ENCODE results near the gene KCNC2.
"Not testable (repeated sequence)": the region's sequence is repeated elsewhere in the genome, so short reads cannot be mapped to it uniquely, and the experiment has no call there.

KCNC2 gene

GRCh38 chr12:75209812-75210138 lies at the start of gene KCNC2:
Gene KCNC2, minus strand, starts transcription at chr12:75209839.
- DNase-seq (ENCODE audit: low read depth in 2 of 2): no peak

GRCh38 chr12:75259143-75259542 lies 49.5 kb upstream of the KCNC2 start:
- no peak for DNase-seq (ENCODE audit: low read depth in 2 of 2)

DNA sequence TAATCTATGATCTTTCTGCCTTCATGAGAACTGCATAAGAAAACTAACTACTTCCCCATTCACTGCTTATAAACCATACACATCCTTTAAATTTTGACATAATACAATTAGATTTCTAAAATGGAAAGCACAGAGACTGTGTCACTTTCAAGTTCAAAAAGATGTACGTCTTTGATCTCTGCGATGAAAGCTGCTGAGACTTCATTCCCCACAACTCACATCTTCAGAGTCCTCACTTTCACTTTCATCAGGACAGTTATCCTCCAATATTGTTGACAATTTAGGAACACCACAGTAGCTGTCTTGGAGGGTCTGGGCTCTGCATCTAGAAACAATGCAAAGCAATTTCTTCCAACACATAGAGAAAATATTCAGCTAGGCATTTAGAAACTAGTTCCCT lies 47.9 kb upstream of the KCNC2 start:
- DNase-seq (ENCODE audit: low read depth in 2 of 2): no peak

DNA sequence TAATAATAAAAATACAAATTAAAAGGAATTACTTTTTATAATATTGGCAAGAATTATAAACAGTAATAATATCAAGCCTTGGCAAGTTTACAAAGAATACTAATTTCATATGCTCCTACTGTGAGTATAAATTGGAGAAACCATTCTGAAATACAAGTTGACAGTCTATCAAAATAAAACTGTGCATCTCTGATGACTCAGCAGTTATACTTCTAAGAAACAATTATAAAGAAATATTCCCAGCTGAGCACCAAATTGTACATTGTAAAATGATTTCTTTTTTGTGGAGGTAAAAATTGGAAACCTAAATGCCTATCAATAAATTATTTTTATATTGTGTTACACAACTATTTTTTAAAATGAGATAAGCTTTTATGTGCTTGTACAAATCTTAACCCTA lies 35.5 kb upstream of the KCNC2 start:
- no peak for DNase-seq (ENCODE audit: low read depth in 2 of 2)

- no peak for DNase-seq (ENCODE audit: low read depth in 2 of 2)
Measured at GRCh38 chr12:75239987-75240386, 30.3 kb upstream of the KCNC2 start.

DNA sequence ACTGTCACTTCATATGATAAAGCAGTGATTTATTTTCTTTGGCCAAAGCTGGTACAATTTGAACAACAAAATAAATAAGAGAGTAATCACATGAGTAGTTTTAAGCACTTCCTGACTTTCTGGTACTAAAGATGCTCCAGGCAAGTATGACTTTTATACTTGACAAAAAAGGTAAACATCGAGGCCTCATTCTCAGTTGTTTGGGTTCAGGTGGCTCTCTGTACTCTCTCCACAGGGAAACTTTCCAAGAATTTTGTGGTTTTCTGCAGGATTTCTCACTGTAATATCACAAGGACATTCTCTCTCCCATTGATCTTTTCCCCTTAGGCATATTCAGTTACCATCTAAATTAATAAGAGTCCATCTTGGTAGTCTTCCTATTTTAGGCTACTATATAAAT lies 26.6 kb upstream of the KCNC2 start:
- no peak for DNase-seq (ENCODE audit: low read depth in 2 of 2)

DNA sequence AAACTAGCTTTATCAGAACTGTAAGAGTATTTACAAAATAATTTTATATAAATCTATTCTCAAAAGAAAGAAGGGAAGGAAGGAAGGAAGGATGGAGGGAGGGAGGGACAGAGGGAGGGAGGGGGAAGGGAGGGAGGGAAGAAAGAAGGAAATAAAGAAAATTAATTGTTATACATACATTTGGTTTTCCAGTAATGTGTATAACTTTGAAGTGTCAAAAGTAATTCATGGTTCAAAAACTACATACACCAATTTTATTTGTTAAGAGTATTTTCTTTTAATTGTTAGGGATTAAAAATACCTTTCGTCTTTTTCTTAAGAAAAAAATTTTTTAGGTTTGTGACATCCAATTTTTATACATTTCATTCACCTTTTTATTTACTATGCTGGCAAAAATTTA lies 17.5 kb upstream of the KCNC2 start:
- DNase-seq (ENCODE audit: low read depth in 2 of 2): no peak

DNA sequence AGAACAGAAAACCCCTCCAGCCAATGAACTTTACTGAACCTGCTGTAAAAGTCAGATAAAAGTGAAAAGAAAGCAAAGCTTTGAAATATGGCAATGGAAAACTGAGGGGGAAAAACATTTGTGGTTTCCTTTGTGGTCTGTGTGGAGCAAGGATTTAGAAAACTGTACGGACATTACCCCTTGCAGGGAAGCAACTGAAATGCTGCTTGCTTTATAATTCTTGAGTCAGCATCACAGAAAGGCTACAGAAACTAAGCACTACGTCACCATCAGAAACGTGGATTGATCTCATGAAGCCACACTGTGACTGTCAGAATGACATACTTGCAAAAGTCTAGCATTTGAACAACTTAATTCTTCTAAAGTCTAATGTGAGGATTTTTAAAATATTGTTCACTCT lies 2.4 kb upstream of the KCNC2 start:
- no peak for DNase-seq (ENCODE audit: low read depth in 2 of 2)

DNA sequence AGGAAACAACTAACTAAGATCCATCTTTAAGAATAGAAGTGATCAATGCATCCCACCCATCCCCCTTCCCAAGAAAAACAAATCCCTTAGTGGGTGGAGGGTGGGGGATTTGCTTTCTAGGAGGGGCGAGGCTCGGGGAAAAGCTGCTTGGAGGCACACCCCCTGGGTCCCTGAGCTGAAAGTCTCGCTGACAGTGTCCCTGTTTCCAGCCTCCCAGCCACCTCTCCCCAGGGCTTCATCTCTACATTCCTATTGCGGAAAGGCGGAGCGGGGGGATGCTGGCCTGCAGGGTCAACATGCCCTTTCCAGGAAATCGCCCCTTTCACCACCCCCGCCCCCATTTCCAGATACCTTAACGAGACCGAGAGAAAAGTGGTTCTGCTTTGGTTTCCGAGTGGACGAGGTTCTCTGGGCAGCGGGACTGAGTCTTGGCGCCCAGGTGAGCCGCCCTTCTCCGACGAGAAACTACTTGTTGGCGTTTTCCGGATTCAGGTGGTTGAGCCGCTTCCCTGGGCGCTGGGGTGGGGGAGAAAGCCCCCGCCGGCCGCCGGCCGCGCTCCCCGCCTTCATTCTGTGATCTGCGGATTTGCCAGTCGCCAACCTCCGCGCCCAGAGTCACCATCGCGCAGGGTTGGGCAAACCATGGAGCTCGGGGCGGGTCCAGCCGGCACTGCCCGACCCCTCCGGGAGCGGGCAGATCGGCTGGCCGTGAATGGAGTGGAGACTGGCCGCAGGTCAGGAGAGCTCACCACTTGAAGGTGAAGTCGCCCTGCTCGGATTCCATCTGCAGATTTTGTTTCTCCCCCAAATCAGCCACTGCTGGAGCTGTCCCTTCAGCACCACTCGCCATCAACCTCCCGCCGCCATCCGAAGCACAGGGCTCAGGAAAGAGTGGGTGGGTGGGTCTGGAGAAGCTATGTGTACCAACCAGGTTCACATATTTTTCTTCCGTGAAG lies 505 bp downstream of the KCNC2 start:
- no peak for DNase-seq (ENCODE audit: low read depth in 2 of 2)

DNA sequence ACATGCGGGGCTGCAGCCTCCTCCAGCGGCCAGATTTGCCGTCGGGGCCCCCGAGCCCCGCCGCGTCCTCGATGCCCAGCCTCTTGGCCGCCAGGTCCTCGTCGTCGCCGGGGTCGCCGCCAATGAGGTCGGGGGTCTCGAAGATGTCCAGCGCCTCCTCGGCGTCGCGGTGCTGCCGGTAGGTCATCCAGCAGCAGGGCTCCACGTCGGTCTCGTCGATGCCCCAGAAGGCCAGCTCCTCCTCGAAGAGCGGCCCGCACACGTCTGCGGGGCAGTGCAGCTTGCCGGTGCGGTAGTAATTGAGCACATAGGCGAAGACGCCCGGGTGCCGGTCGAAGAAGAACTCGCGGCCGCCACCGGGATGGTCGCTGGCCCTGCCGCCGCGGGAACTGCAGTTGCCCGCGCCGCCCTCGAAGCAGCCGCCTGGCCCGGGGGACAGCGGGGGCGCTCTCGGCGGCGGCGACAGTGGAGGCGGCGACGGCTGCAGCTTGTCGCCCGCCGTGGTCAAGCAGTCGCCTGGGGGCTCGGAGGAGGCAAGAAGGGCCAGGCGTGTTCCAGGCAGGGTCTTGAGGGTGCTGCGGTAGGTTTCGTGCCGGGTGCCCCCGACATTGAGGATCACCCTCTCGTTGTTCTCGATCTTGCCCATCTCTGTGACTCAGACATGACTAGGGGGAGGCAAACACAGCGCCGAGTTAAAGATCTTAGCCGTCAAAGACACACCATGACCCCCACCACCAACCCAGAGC lies 2.1 kb downstream of the KCNC2 start:
- DNase-seq (ENCODE audit: low read depth in 2 of 2): no peak

DNA sequence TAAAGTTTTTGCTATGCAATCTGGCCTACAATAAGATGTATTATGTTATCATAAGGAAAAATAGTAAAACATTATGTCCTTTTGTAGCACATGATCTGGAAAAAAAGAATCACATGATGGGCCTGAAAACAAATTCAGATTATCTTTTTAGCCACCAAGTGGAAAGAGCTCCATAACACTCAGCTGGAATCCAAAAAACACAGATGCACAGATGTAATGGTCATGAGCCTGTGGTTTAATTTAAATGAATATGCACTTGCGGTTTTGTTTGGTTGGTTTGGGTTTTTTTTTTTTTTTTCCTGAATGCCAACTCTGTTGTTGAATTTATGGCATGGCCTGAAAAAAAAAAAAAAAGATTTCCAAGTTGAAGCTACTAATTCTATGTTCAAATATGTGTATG lies 4.1 kb downstream of the KCNC2 start:
- no peak for DNase-seq (ENCODE audit: low read depth in 2 of 2)

DNA sequence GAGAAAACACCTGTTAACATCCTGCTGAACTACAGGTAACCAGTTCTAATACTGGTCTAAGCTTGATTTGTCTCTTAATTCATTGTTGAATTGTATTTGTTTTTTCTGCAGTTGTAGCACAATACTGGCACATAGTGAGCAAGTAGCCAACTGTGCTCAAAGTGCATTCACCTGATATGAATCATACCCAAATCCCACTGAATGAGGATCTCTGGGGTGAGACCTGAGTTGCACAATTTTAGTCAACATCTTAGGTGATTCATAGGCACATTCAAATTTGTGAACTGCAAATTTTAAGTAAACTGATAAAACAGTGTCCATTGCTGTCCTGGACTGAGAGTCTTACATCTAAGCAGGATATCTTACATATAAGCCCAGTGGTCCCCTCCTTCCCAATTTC lies 12.8 kb downstream of the KCNC2 start:
- no peak for DNase-seq (ENCODE audit: low read depth in 2 of 2)

DNA sequence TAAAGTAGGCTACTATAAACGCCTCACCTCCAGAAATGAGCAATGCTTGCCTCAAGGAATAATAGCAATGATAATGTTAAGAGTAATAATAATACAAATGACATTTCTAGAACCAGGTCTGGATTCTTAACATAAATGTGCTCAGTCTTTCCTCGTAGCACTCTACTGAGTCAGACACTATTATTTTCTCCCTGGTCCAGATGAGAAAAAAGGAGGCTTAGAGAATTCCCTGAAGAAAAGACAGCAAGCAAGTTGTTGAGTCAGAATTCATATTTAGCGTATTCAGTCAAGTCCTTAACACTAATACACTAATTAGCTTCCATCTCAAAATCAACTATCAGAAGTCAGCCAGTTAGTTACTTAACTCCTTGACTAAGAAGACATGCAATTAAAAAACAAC lies 13.2 kb downstream of the KCNC2 start:
- DNase-seq (ENCODE audit: low read depth in 2 of 2): no peak

DNA sequence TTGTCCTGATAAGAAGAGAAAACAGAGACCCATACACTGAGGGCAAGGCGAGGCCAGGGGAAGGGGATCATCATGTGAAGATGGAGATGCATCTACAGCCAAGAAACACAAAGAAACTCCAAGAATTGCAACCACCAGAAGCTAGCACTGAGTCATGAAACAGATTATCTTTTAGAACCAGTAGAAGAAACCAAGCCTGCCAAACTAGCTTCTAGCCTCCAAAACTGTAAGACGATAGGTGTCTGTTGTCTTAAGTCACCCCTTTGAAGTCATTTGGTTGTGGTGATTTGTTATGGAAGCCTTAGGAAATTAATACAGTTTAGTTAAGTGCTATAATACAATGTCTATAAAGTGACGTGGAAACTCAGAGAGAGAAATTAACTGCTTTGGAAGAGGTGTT lies 15.4 kb downstream of the KCNC2 start:
- no peak for DNase-seq (ENCODE audit: low read depth in 2 of 2)

- DNase-seq (ENCODE audit: low read depth in 2 of 2): no peak
Measured at GRCh38 chr12:75192196-75192595, 17.4 kb downstream of the KCNC2 start.

GRCh38 chr12:75190846-75191245 lies 18.8 kb downstream of the KCNC2 start:
- no peak for DNase-seq (ENCODE audit: low read depth in 2 of 2)

- DNase-seq (ENCODE audit: low read depth in 2 of 2): not testable (repeated sequence)
Measured at GRCh38 chr12:75185881-75186280, 23.8 kb downstream of the KCNC2 start.

- DNase-seq (ENCODE audit: low read depth in 2 of 2): no peak
Measured at GRCh38 chr12:75184516-75184915, 25.1 kb downstream of the KCNC2 start.

DNA sequence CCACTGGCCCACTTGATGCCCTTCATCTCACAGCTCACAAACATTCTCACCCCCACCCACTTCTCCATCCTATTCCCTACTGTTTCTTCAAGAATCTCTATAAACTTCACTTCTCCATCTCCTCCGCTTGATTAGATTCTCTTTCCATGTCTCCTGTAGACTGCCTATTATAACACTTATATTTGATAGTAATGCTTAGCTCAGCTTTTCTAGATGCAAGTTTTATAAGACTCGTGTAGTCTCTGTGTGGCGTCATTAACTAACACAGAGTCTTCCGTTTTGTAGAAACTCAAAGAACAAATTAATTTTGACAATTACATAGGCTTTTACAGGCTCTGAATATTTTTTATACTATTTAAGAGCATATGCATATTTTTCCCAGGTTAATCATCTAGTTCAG lies 25.7 kb downstream of the KCNC2 start:
- DNase-seq (ENCODE audit: low read depth in 2 of 2): no peak

DNA sequence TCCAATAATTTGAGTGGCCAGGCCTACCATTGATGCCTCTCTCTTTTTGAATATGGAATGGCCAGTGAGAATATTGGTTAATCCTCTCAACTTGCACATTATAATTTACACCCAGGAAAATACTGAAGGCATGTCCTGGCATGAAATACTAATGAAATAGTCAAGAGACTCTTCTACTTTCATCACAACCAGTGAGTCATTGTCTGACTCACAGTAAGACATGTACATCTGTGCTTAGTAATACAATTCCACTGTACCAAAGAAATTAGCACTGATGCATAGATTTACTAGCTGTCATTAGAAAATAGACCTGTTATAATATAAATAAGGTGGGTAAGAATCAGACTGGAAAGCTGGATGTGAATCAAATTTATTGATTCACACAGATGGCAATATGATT lies 31.6 kb downstream of the KCNC2 start:
- DNase-seq (ENCODE audit: low read depth in 2 of 2): peak; percentile 40 to 53

DNA sequence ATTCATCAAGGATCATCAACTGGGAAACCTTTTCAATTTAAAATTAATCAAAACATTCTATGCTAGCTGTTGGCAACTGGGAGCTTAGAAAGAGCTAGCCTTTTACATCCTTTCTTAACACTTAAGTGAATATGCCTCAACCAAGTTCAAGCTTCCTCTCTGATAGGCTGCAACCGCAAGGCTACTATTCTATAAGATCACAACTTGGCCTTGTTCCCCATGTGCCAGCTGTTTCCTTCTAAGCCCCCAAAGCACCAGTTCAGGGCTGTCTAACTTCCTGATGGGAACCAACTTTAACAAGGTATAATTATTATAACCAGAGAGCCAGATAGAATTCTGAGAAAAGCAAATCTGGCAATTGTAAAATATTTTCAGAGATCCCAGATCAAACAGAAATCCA lies 37.0 kb downstream of the KCNC2 start:
- no peak for DNase-seq (ENCODE audit: low read depth in 2 of 2)

GRCh38 chr12:75170640-75171185 lies 38.9 kb downstream of the KCNC2 start:
- DNase-seq (ENCODE audit: low read depth in 2 of 2): no peak

GRCh38 chr12:75162845-75163244 lies 46.8 kb downstream of the KCNC2 start:
- no peak for DNase-seq (ENCODE audit: low read depth in 2 of 2)
